Measurements from ENCODE around the gene NUDT8.

NUDT8 gene

DNA sequence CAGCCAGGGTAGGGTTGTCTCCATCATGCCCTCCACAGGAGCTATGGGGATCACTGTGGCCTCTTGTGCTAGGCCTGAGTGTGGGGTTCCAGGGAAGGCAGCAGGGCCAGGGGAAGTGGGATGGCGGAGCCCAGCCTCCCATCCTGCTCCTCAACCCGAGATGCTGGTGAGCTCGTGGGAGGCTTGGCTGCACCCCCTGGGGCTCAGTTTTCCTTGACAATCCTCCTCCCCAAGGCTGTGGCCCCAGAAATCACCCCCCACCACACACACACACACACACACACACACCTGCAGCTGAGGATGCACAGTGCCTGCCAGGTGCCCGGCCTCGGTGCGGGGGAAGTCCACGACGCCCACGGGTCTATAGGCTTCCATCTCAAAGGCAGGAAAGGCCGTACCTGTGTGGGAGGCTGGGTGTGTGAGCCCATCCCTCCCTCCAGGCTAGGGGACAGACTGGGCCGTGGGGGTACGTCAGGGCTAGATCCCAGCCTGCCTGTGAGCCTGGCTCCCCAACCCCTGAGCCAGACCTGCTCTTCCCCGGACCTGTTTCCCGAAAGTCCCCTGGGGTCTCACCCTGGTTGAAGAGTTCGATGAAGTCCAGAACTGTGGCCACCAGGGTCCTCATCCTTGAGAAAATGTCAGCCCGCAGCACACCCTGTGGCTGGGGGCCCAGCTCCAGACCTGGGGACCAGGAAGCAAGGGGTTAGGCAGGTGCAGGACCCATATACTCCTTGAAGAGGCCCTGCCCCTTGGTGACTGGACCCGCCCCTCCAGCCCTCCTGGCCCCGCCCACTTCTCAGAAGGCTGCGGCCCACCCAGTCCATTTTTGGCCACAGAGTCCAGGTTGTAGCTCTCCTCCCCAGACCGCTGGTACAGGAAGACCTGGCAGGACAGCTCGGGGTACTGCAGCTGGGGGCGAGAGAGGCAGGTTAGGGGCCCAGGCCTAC lies 15.0 kb upstream of the NUDT8 start:
- H3K4me3 ChIP-seq (ENCODE audit: low read depth, low read length) = peak overlapping the region; percentile 26
- no peak for TF ChIP-seq CTCF (IDR thresholded peaks at IDR 0.05; ENCODE audit: borderline replicate concordance, insufficient read depth, low read depth, low read length)

GRCh38 chr11:67644042-67644441 lies 14.3 kb upstream of the NUDT8 start:
- TF ChIP-seq CTCF (IDR thresholded peaks at IDR 0.05; ENCODE audit: borderline replicate concordance, insufficient read depth, low read depth, low read length) = peak; percentile 36; the same call in 1 of the 2 replicates
- H3K4me3 ChIP-seq (ENCODE audit: low read depth, low read length) = no peak overlapping the region

- H3K4me3 ChIP-seq (ENCODE audit: low read depth, low read length) = no peak overlapping the region
- no peak for TF ChIP-seq CTCF (IDR thresholded peaks at IDR 0.05; ENCODE audit: borderline replicate concordance, insufficient read depth, low read depth, low read length)
Measured at GRCh38 chr11:67642173-67643120, 12.7 kb upstream of the NUDT8 start.

GRCh38 chr11:67641338-67642172 lies 11.8 kb upstream of the NUDT8 start:
- no peak overlapping the region for H3K4me3 ChIP-seq (ENCODE audit: low read depth, low read length)
- TF ChIP-seq CTCF (IDR thresholded peaks at IDR 0.05; ENCODE audit: borderline replicate concordance, insufficient read depth, low read depth, low read length) = no peak

DNA sequence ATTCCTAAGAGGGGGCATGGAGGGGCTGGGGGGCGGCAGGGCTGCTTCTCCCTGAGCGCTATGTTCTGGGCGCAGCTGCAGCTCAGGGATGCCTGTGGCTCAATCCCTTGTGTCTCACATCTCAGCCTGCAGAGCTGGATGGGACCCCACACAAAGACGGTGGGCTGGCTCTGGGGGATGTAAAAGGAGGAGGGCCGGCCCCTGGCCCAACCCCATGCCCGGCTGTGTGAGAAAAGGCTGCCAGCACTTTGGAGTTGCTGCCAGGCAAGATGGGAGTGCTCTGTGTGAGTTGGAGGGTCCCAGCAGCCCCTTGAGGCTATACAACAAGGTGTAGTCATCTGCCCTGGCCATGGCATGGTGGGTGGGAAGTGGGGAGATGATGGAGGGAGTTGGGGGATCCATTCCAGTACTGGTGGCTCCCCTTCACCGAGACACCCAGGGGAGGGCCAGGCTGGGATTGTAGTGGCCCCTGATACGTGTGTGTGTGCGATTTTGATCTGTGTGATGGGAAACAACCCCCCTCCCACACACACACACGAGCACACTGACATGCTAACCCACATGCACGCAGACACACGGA lies 11.1 kb upstream of the NUDT8 start:
- no peak for TF ChIP-seq CTCF (IDR thresholded peaks at IDR 0.05; ENCODE audit: borderline replicate concordance, insufficient read depth, low read depth, low read length)
- no peak overlapping the region for H3K4me3 ChIP-seq (ENCODE audit: low read depth, low read length)
